Renal cortex interstitium (tissue), 11 donors: ENCODE measurements around the gene TOX2. TPM values are rescaled to one million over a fixed set of nuclear protein-coding genes. Genes with fewer than 3 reads are reported as not detected.

ENCODE experiments used
- DNase-seq, 11 donors: peaks; one replicate each; pipeline ENCODE4 v3.0.0-alpha.2; 2013; ENCODE audit warnings: low read depth in 9 of 11, low spot score in 4 of 11; ENCODE audit errors: extremely low read depth in 1 of 11
- polyA plus RNA-seq, 3 donors: library from polyadenylated mRNA; unstranded; fragments of 120-200 nt; gene quantifications; one replicate each; pipeline ENCODE4 v1.2.1, GENCODE V29; 2013; ENCODE audit not compliant: insufficient read length in 3 of 3

TOX2 gene
- polyA plus RNA-seq, 3 donors = 2.7 to 4.7 (median 4.2) TPM

DNA sequence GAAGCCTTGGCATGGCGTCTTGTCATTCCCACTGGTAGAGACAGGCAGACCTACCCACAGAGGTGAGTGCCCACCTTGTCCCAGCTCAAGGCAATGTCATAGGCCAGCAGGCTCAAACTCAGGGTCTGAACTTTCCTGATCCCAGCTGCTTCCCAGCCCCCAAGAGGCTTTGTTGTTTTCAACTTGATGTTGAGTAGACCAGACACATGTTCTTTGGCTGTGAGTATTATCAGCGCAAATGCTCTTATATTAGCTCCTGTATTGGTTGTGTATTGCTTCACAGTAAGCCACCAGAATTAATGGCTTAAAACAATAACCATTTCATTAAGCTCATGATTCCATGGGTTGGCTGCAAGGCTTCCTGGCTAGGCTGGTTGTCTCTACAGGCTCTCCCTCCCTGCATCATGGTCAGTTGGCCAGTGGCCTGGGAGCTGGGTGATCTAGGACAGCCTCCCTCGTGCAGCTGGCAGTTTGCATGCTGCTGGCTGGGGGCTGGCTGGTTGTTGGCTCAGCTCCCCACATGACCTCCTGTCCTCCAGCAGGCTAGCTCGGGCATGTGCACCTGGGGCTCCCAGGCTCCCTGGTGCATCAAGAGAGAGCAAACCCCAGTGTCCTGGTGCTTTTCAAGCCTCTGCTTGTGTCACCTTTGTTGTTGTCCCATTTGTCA is 21.6 kb downstream of the TOX2 start:
- DNase-seq = no peak

DNA sequence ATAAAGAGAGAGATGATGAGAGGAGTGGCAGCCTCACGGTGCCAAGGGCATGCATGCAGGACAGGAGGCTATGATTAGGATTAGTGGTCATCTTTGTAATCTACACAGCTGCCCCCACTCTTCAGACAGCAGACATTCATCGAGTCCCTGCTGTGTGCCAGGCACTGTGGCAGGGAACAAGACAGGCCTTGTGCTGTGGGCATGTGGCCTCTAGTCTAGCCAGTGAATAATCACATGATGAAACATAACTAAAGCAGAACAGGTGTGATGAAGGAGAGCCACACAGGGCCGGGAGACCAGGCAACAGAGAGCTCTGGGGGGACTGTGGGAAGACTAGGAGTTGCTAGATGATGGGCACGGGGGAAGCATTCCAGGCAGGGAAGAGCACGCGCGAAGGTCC is 22.2 kb downstream of the TOX2 start:
- DNase-seq = no peak

GRCh38 chr20:43937591-43937990 is 22.9 kb downstream of the TOX2 start:
- no peak for DNase-seq

DNA sequence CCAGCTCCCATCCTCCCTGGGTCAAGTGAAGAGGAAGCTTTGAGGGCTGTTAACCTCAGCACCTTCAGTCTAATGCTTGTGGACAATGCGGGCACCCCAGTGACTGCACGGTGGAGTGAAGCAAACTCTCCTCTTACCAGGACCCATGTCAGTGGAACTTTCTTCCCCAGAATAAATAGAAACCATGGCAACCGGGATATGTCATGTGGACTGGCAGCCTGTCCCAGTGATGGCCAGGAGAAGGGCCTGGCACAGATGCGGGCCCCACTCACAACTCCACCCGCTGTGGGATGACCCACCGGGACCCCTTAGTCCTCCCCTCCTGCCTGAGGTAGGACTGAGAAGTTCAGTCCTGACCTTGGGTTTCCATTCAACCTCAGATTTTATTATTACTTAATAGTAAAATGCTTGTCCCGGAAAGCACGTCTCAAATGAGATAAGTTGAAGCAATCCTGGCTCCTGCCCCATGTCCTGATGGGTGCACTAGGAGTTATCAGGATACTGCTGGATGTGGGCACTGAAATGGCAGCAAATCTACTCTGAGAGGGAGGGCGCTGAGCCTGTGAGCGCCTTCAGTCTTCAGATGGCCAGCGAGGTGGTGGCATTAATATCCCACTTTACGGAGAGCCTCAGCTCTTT is 23.5 kb downstream of the TOX2 start:
- DNase-seq = no peak

GRCh38 chr20:43938932-43939761 is 24.5 kb downstream of the TOX2 start:
- DNase-seq = peak in 6 of 11 donors; percentile 22 to 68 (median 54)

DNA sequence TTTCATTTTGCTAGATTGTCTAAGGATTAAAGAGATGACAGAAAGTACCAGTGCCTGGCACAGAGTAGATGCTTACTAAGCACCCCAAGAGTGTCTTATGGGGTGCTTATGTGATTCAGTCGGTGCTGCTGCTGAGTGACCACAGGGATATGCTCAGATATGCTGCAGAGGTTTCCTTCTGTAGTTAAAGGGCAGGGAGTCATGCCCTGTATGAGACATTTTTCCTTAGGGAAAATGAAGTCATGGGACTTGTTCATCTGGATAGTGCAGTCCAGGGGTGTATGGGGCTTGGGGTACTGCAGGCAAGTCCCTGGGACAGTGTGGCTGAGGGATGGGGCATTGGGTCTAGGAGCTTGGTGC is 25.1 kb downstream of the TOX2 start:
- no peak for DNase-seq

DNA sequence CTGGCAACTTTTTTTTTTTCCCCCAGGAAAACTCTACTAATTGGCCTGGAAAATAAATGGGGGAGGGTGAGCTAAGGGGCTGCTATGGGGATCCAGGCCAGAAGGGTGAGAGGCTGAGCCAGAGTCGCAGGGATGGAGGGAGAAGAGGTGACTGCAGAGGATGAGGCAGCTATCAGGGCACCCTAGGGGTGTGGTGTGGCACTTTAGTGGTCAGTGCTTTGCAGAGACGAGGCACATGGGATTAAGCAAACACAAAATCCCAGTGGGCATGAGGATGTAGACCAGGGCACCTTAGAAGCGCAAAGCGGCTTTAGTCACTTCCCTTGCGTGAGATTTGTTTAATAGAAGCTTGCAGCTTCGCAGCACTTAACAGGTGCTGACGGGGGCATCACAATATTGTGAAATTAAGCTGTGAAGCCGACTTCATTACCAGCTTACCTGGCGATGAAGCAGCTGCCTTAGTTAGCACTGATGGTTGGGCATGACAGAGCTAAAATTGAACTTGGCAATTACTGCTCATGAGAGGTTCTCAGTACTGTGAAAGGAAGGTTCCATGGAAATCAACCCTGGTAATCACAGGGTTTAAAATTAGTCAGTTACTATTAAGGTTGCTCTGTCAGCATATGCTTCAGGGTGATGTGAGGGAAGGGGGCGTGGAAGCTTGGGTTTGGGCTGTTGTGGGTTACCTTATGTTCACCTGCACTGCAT is 26.0 kb downstream of the TOX2 start:
- DNase-seq = no peak

GRCh38 chr20:43941476-43942200 is 27.0 kb downstream of the TOX2 start:
- DNase-seq = no peak

DNA sequence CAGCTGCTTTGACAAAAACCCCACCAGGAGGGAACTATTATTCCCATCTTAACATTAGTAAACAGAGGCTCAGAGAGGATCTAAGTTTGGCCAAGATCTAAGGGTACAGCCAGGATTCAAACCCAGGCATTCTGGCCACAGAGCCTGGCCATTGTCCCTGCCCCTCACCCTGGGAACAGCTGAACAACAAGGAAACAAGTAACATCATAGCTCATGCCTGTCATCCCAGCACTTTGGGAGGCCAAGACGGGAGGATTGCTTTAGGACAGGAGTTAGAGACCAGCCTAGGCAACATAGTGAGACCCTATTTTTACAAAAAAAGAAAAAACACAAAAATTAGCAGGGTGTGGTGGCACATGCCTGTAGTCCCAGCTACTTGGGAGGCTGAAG is 27.5 kb downstream of the TOX2 start:
- DNase-seq = no peak

- DNase-seq = no peak
These were observed 28.1 kb downstream of the TOX2 start for GRCh38 chr20:43942667-43943285.

DNA sequence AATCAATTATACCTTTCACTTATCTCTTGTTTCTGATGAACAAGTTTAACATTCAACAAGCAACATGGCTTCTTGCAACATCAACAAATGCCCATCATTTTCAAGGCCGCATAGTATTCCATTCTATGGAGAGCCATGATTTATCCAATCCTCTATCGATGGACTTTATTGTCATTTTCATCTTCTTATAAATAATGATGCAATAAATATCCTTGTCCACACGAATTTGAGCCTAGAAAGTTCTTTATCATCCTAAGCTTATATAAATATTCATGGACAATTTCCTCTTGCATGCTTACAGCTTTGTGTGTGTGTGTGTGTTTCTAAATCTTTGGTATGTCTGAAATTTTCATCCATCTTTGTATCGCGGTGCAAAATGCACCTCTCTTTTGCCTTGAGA is 29.1 kb downstream of the TOX2 start:
- no peak for DNase-seq

- DNase-seq = no peak
These were observed 30.1 kb downstream of the TOX2 start for GRCh38 chr20:43944653-43945235.

- DNase-seq = no peak
These were observed 30.9 kb downstream of the TOX2 start for GRCh38 chr20:43945391-43946205.

DNA sequence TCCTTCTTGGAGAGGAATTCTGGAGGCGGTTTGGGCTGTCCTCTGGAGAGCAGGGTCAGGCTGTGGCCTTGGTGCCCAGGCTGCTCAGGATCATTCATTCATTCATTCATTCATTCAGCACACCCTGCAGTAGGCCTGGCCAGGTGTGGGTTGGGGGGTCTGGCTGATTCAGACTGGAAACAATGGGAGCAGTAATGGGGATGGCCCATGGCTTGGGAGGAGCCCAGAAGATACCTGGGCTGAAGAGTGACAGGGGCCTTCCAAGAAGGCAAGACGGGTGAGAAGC is 31.5 kb downstream of the TOX2 start:
- no peak for DNase-seq

DNA sequence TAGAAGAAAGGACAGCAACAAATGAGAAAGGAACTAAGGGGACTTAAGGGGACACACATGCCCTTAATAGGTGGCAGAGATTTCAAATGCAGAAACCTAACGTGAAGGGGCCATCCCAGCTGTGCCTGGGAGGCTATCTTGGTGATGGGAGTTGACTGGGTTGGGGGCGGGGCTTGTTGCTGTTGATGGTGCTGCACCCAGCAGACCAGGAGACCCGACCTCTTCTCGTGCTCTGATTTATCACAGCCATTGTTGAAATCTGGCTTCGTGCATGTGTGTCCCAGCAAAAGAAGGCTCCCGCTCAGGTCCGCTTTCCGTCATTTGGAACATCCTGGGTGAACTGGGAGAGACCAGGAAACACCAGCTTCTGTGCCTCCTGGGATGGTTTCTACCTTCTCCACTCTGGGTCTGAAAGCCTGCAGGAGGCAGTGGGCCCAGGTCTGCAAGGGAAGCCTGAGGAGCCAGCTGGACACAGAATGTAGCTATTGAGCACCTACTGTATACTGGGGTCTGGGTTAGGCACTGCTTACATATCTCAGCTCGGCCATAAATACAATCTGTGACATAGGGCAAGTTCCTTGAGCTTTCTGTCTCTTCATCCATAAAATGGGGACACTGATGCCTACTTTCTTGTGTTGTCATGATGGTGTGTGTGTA is 32.1 kb downstream of the TOX2 start:
- no peak for DNase-seq

- DNase-seq = no peak
These were observed 32.7 kb downstream of the TOX2 start for GRCh38 chr20:43947316-43947710.

DNA sequence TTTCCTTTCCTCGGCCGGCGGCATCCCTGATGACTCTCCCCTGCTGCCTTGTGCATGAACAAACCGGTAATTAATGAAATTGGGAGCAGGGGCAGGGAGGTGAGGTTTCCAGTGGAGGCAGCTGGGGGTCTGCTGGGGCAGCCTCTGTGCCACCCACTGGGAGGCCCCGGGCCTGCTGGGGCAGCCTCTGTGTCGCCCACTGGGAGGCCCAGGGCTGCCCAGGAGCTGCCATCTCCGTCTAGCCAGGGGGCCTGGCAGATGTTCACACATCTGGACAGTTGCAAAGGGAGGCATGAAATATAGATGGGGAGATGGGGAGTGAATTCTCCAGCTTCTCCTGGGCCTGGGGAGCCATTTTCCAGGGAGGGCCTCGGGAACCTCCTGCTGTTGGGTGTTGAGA is 33.8 kb downstream of the TOX2 start:
- DNase-seq = no peak
